Upper lobe of right lung (tissue), 1 donor: ENCODE results near the gene MCCD1. TPM values are rescaled to one million over a fixed set of nuclear protein-coding genes. Genes with fewer than 3 reads are reported as not detected.

Experiments
- ATAC-seq: fragments of 200-7000 bp; cut with Tn5 transposase; one replicate; pipeline ENCODE4 v1.9.1; 2020; ENCODE audit warnings: mild to moderate bottlenecking, moderate library complexity
- DNase-seq: peaks from one replicate; pipeline ENCODE4 v3.0.0-alpha.2; 2020
- H3K27ac ChIP-seq: fragments of 200-600 bp; one replicate; pipeline ENCODE4 v1.8.0; 2022
- H3K27me3 ChIP-seq: fragments of 200-600 bp; one replicate; pipeline ENCODE4 v1.8.0; 2022; ENCODE audit warnings: mild to moderate bottlenecking
- H3K36me3 ChIP-seq: fragments of 200-600 bp; one replicate; pipeline ENCODE4 v1.8.0; 2022
- H3K4me1 ChIP-seq: fragments of 200-600 bp; one replicate; pipeline ENCODE4 v1.8.0; 2022
- H3K4me3 ChIP-seq: fragments of 200-600 bp; one replicate; pipeline ENCODE4 v1.8.0; 2022; ENCODE audit warnings: mild to moderate bottlenecking
- H3K9me3 ChIP-seq: fragments of 200-600 bp; one replicate; pipeline ENCODE4 v1.8.0; 2022
- intact Hi-C: fragments of 100-400 bp; cut with DNase I; formaldehyde crosslinking; loops from one replicate; pipeline ENCODE4 v1.11.0; 2022
- total RNA-seq: library from RNA; stranded (reverse); fragmentation: NEBNext Ultra II Directional; extraction: Animal tissue kit (Norgen Biotek cat#: 25700); gene quantifications from one replicate; pipeline ENCODE4 v1.2.1, GENCODE V29; 2021
- TF ChIP-seq, protein P1 (sequence below): fragments of 200-600 bp; IDR thresholded peaks from one replicate; pipeline ENCODE4 v1.8.0; 2022; ENCODE audit warnings: antibody characterized with exemption
- donor health status: DM: no; HTN: yes; CAD: no; lungs with severe emphysema.

MCCD1 gene
- total RNA-seq, 1 donor from 2014 or later, result not detected

GRCh38 chr6:31578184-31579118 lies 49.7 kb downstream of the MCCD1 start:
- H3K36me3 ChIP-seq, result no peaks in the 10 kb centered on the region
- no peak overlapping the region for H3K4me3 ChIP-seq
- intact Hi-C loops, result no loop called here
- TF ChIP-seq, protein P1, sequence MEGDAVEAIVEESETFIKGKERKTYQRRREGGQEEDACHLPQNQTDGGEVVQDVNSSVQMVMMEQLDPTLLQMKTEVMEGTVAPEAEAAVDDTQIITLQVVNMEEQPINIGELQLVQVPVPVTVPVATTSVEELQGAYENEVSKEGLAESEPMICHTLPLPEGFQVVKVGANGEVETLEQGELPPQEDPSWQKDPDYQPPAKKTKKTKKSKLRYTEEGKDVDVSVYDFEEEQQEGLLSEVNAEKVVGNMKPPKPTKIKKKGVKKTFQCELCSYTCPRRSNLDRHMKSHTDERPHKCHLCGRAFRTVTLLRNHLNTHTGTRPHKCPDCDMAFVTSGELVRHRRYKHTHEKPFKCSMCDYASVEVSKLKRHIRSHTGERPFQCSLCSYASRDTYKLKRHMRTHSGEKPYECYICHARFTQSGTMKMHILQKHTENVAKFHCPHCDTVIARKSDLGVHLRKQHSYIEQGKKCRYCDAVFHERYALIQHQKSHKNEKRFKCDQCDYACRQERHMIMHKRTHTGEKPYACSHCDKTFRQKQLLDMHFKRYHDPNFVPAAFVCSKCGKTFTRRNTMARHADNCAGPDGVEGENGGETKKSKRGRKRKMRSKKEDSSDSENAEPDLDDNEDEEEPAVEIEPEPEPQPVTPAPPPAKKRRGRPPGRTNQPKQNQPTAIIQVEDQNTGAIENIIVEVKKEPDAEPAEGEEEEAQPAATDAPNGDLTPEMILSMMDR, result no peak
- H3K27me3 ChIP-seq, result no peaks in the 10 kb centered on the region
- no peaks in the 10 kb centered on the region for H3K9me3 ChIP-seq
- no peak overlapping the region for H3K27ac ChIP-seq
- ATAC-seq, result no peak
- peaks cover 7% of the 10 kb centered on the region for H3K4me1 ChIP-seq
- no peak for DNase-seq

- TF ChIP-seq, protein P1, result no peak
- Histone ChIP-seq H3K27me3 (no peaks in the 10 kb centered on the region), H3K9me3 (no peaks in the 10 kb centered on the region), H3K4me1 (peaks cover 7% of the 10 kb centered on the region), H3K27ac (no peak overlapping the region), H3K4me3 (no peak overlapping the region), H3K36me3 (no peaks in the 10 kb centered on the region)
- no peak for ATAC-seq
- intact Hi-C loops, result no loop called here
- no peak for DNase-seq
Observed at GRCh38 chr6:31579119-31579505, 50.4 kb downstream of the MCCD1 start.

Other genes with a start within 250 kb of the MCCD1 start
- 2,632 TPM for gene HLA-B, start 171.8 kb upstream of the MCCD1 start, total RNA-seq
- 36.6 TPM for gene MICA, start 125.4 kb upstream of the MCCD1 start, total RNA-seq
- 8.2 TPM for gene MICB, start 30.8 kb upstream of the MCCD1 start, total RNA-seq
- gene DDX39B, start 13.0 kb downstream of the MCCD1 start, total RNA-seq, result 241 TPM
- 0.75 TPM for gene ATP6V1G2, start 17.6 kb downstream of the MCCD1 start, total RNA-seq
- gene NFKBIL1, start 18.6 kb downstream of the MCCD1 start, total RNA-seq, result 22.6 TPM
- gene LTA, start 43.3 kb downstream of the MCCD1 start, total RNA-seq, result 0.46 TPM
- 2.4 TPM for gene TNF, start 46.6 kb downstream of the MCCD1 start, total RNA-seq
- gene LTB, start 53.5 kb downstream of the MCCD1 start, total RNA-seq, result 6.2 TPM
- gene LST1, start 57.3 kb downstream of the MCCD1 start, total RNA-seq, result 68.1 TPM
- 1.8 TPM for gene NCR3, start 64.0 kb downstream of the MCCD1 start, total RNA-seq
- gene AIF1, start 86.3 kb downstream of the MCCD1 start, total RNA-seq, result 55.3 TPM
- 138 TPM for gene PRRC2A, start 91.8 kb downstream of the MCCD1 start, total RNA-seq
- 238 TPM for gene BAG6, start 123.7 kb downstream of the MCCD1 start, total RNA-seq
- 2.6 TPM for gene APOM, start 126.9 kb downstream of the MCCD1 start, total RNA-seq
- 25.6 TPM for gene C6orf47, start 131.8 kb downstream of the MCCD1 start, total RNA-seq
- gene GPANK1, start 136.0 kb downstream of the MCCD1 start, total RNA-seq, result 13.9 TPM
- gene CSNK2B, start 137.1 kb downstream of the MCCD1 start, total RNA-seq, result 114 TPM
- gene LY6G5B, start 141.0 kb downstream of the MCCD1 start, total RNA-seq, result 12.6 TPM
- gene LY6G5C, start 152.1 kb downstream of the MCCD1 start, total RNA-seq, result 3.4 TPM
- 55.8 TPM for gene ABHD16A, start 174.4 kb downstream of the MCCD1 start, total RNA-seq
- gene LY6G6F, start 177.9 kb downstream of the MCCD1 start, total RNA-seq, result not detected
- gene LY6G6D, start 186.4 kb downstream of the MCCD1 start, total RNA-seq, result not detected
- not detected for gene LY6G6C, start 192.8 kb downstream of the MCCD1 start, total RNA-seq
- 1.1 TPM for gene MPIG6B, start 194.4 kb downstream of the MCCD1 start, total RNA-seq
- 71.2 TPM for gene DDAH2, start 200.3 kb downstream of the MCCD1 start, total RNA-seq
- gene CLIC1, start 207.6 kb downstream of the MCCD1 start, total RNA-seq, result 286 TPM
- 11.2 TPM for gene MSH5, start 211.0 kb downstream of the MCCD1 start, total RNA-seq
- 2.6 TPM for gene SAPCD1, start 233.7 kb downstream of the MCCD1 start, total RNA-seq
- 3.4 TPM for gene VWA7, start 248.4 kb downstream of the MCCD1 start, total RNA-seq